NCI-H510A treated with DMSO at 0.1 percent for 48 hours (cell line): ENCODE results near the gene C22orf23.
A peak's percentile ranks its signal among the peaks of the same experiment; 100 is the strongest.
"Not testable (repeated sequence)": the region's sequence is repeated elsewhere in the genome, so short reads cannot be mapped to it uniquely, and the experiment has no call there.

Experiments used
- DNase-seq: peaks from one replicate; lab custom pipeline; 2025; lab: John Stamatoyannopoulos, UW

Gene C22orf23

GRCh38 chr22:37954686-37955085 is 1.3 kb upstream of the C22orf23 start:
- DNase-seq, result no peak

- no peak for DNase-seq
These were observed 352 bp downstream of the C22orf23 start for GRCh38 chr22:37953062-37953436.

GRCh38 chr22:37952629-37953028 is 772 bp downstream of the C22orf23 start:
- DNase-seq, result not testable (repeated sequence)

GRCh38 chr22:37951305-37951704 is 2.1 kb downstream of the C22orf23 start:
- DNase-seq, result no peak

- DNase-seq, result not testable (repeated sequence)
These were observed 6.1 kb downstream of the C22orf23 start for GRCh38 chr22:37947142-37947795.

GRCh38 chr22:37944423-37944822 is 9.0 kb downstream of the C22orf23 start:
- DNase-seq, result not testable (repeated sequence)

GRCh38 chr22:37943825-37944198 is 9.6 kb downstream of the C22orf23 start:
- no peak for DNase-seq

GRCh38 chr22:37943136-37943824 is 10.1 kb downstream of the C22orf23 start:
- no peak for DNase-seq

- DNase-seq, result no peak
These were observed 11.3 kb downstream of the C22orf23 start for GRCh38 chr22:37942133-37942532.

GRCh38 chr22:37940698-37941376 is 12.6 kb downstream of the C22orf23 start:
- no peak for DNase-seq

GRCh38 chr22:37933711-37934376 is 19.6 kb downstream of the C22orf23 start:
- peak; percentile 31 for DNase-seq

- DNase-seq, result peak; percentile 10
These were observed 20.4 kb downstream of the C22orf23 start for GRCh38 chr22:37932821-37933578.

GRCh38 chr22:37932401-37932800 is 21.0 kb downstream of the C22orf23 start:
- no peak for DNase-seq

GRCh38 chr22:37931893-37932389 is 21.5 kb downstream of the C22orf23 start:
- no peak for DNase-seq

- DNase-seq, result no peak
These were observed 22.4 kb downstream of the C22orf23 start for GRCh38 chr22:37930952-37931440.

GRCh38 chr22:37930270-37930951 is 23.0 kb downstream of the C22orf23 start:
- no peak for DNase-seq

GRCh38 chr22:37929390-37929789 is 24.0 kb downstream of the C22orf23 start:
- no peak for DNase-seq

GRCh38 chr22:37927637-37927936 is 25.8 kb downstream of the C22orf23 start:
- no peak for DNase-seq

GRCh38 chr22:37926771-37927636 is 26.4 kb downstream of the C22orf23 start:
- DNase-seq, result no peak

- no peak for DNase-seq
These were observed 27.0 kb downstream of the C22orf23 start for GRCh38 chr22:37926358-37926757.
